Endothelial cell of umbilical vein (primary cell): ENCODE results near the gene MFSD6L. TPM values are rescaled to one million over a fixed set of nuclear protein-coding genes. Genes with fewer than 3 reads are reported as not detected.

ENCODE experiments used
- BruUV-seq: library from RNA; stranded (reverse); fragments of 400-500 nt; replicated peaks from 2 replicates; lab custom pipeline; 2021; lab: Mats Ljungman, UMichigan
- CTCF ChIA-PET: fragments of 300-600, 350-600 bp; sonication (Branson Sonifier 250); formaldehyde crosslinking; loops from one replicate; lab custom pipeline; 2021; ENCODE audit warnings: antibody characterized with exemption, inconsistent platforms; lab: Charles Lee
- POLR2A ChIA-PET: fragments of 300-600, 350-600 bp; sonication (Branson Sonifier 250); formaldehyde crosslinking; loops from one replicate; lab custom pipeline; 2021; ENCODE audit warnings: antibody characterized with exemption, inconsistent platforms; lab: Charles Lee
- DNase-seq: peaks from one replicate; pipeline ENCODE4 v3.0.0-alpha.2; 2011; ENCODE audit warnings: low read depth, low spot score
- FAIRE-seq: peaks from 2 replicates; lab custom pipeline; 2011; peaks lifted over from hg19 to GRCh38; lab: Jason Lieb, UNC
- H2AFZ ChIP-seq: 2 replicates; pipeline ENCODE4 v1.6.0; 2012; ENCODE audit warnings: low read depth, low read length, control low read depth, inconsistent platforms
- H3K27ac ChIP-seq: 2 replicates; pipeline ENCODE4 v1.5.1; 2011; ENCODE audit warnings: low read depth, mild to moderate bottlenecking, control low read depth, low read length, moderate library complexity; ENCODE audit not compliant: insufficient read depth
- H3K27me3 ChIP-seq, 2 experiments: 2 replicates each; pipeline versions ENCODE4 v1.6.0 to v1.6.1; 2011; ENCODE audit warnings: low read length in 2 of 2, mixed read lengths in 1 of 2; ENCODE audit not compliant: control insufficient read depth in 2 of 2, insufficient read depth in 2 of 2
- H3K36me3 ChIP-seq, 2 experiments: 2 replicates in 1 of 2; 3 replicates in 1 of 2; pipeline ENCODE4 v1.5.1; 2011; ENCODE audit warnings: low read length in 2 of 2, mild to moderate bottlenecking in 1 of 2, moderate library complexity in 1 of 2; ENCODE audit not compliant: control insufficient read depth in 2 of 2, insufficient read depth in 2 of 2; ENCODE audit errors: extremely low read depth in 1 of 2
- H3K4me1 ChIP-seq: 3 replicates; pipeline ENCODE4 v1.5.1; 2011; ENCODE audit warnings: mild to moderate bottlenecking, low read length; ENCODE audit not compliant: control insufficient read depth, insufficient read depth; ENCODE audit errors: extremely low read depth
- H3K4me2 ChIP-seq: 2 replicates; pipeline ENCODE4 v1.6.1; 2011; ENCODE audit warnings: low read length, control low read depth, mixed read lengths; ENCODE audit not compliant: insufficient read depth
- H3K4me3 ChIP-seq, 3 experiments: fragments of 200-600 bp in 1 of 3; sonication (generic), shearing (Covaris generic) in 1 of 3; replicated peaks in 1 of 3; 2 replicates each; pipeline ENCODE4 v1.5.1; 2011 to 2016; ENCODE audit warnings: control low read depth in 3 of 3, low read length in 3 of 3, mild to moderate bottlenecking in 2 of 3, inconsistent platforms in 1 of 3, low read depth in 1 of 3, moderate library complexity in 1 of 3; ENCODE audit not compliant: insufficient read depth in 1 of 3
- H3K79me2 ChIP-seq: 2 replicates; pipeline ENCODE4 v1.6.0; 2012; ENCODE audit warnings: low read length, inconsistent platforms; ENCODE audit not compliant: control insufficient read depth, insufficient read depth
- H3K9ac ChIP-seq: replicated peaks from 2 replicates; pipeline ENCODE3; 2011; ENCODE audit warnings: low read length, control low read depth; ENCODE audit not compliant: insufficient read depth; ENCODE audit errors: extremely low read depth
- H3K9me1 ChIP-seq: replicated peaks from 3 replicates; pipeline ENCODE4 v1.6.0; 2011; ENCODE audit warnings: mild to moderate bottlenecking, low read length; ENCODE audit not compliant: control insufficient read depth, insufficient read depth; ENCODE audit errors: extremely low read depth
- H3K9me3 ChIP-seq: replicated peaks from 2 replicates; pipeline ENCODE4 v1.5.1; 2012; ENCODE audit warnings: low read length, inconsistent platforms; ENCODE audit not compliant: control insufficient read depth, insufficient read depth
- H4K20me1 ChIP-seq: replicated peaks from 2 replicates; pipeline ENCODE3; 2011; ENCODE audit warnings: mild to moderate bottlenecking, low read length; ENCODE audit not compliant: control insufficient read depth, insufficient read depth; ENCODE audit errors: extremely low read depth
- EZH2 ChIP-seq: IDR thresholded peaks from 2 replicates; pipeline ENCODE4 v1.6.1; 2012; ENCODE audit warnings: borderline replicate concordance, low read depth, mild to moderate bottlenecking, moderate library complexity, low read length, inconsistent platforms; ENCODE audit not compliant: severe bottlenecking
- FOS ChIP-seq: IDR thresholded peaks from 2 replicates; pipeline ENCODE4 v1.6.1; 2011; ENCODE audit warnings: mild to moderate bottlenecking, low read length, moderate library complexity, borderline replicate concordance; ENCODE audit not compliant: insufficient read depth
- GATA2 ChIP-seq: IDR thresholded peaks from 2 replicates; pipeline ENCODE4 v1.7.0; 2011; ENCODE audit warnings: low read depth, mild to moderate bottlenecking, moderate library complexity, mixed read lengths, low read length; ENCODE audit not compliant: insufficient read length, insufficient read depth
- JUN ChIP-seq: IDR thresholded peaks from 2 replicates; pipeline ENCODE4 v1.6.1; 2011; ENCODE audit warnings: borderline replicate concordance, low read depth; ENCODE audit not compliant: insufficient read length, insufficient read depth
- MYC ChIP-seq: IDR thresholded peaks from one replicate; pipeline ENCODE4 v1.6.1; 2011; ENCODE audit warnings: mild to moderate bottlenecking, low read depth, low read length
- POLR2A ChIP-seq: IDR thresholded peaks from 2 replicates; pipeline ENCODE4 v1.6.1; 2012; ENCODE audit warnings: low read depth, mild to moderate bottlenecking, control low read depth, low read length
- POLR2AphosphoS5 ChIP-seq: IDR thresholded peaks from 2 replicates; pipeline ENCODE4 v1.6.1; 2012; ENCODE audit warnings: low read depth, mild to moderate bottlenecking, control low read depth, low read length, moderate library complexity; ENCODE audit not compliant: insufficient read depth
- dilution Hi-C: fragments of 300-500 bp; cut with MboI; formaldehyde crosslinking; loops from one replicate; pipeline ENCODE4 v1.15.0; 2019; ENCODE audit warnings: low sequenced_read_pairs; ENCODE audit not compliant: extremely low pct_ligation_motif_present
- intact Hi-C: fragments of 100-400 bp; cut with micrococcal nuclease; formaldehyde crosslinking; loops from one replicate; pipeline ENCODE4 v1.10.0; 2022
- polyA plus RNA-seq, 4 experiments: library from polyadenylated mRNA; depleted of rRNA in 3 of 4; stranded (reverse) in 3 of 4; unstranded in 1 of 4; fragments of >200 nt; gene quantifications; 2 replicates each; pipeline versions ENCODE4 v1.2.1 to v1.2.3, GENCODE V29; 2011 to 2012; ENCODE audit warnings: missing spikeins in 1 of 4
- total RNA-seq: library from RNA; stranded (reverse); gene quantifications from 2 replicates; pipeline ENCODE4 v1.2.3, GENCODE V29; 2021
- TF ChIP-seq, protein P1 (sequence below): IDR thresholded peaks from 2 replicates; pipeline ENCODE4 v1.6.1; 2011; ENCODE audit not compliant: insufficient read depth, insufficient read length
- TF ChIP-seq, protein P2 (sequence below), 2 donors: IDR thresholded peaks; 1 replicate in 1 of 2; 2 replicates in 1 of 2; pipeline ENCODE4 v1.5.1; 2011; ENCODE audit warnings: low read length in 2 of 2, mild to moderate bottlenecking in 2 of 2, moderate library complexity in 2 of 2, control low read depth in 1 of 2, inconsistent platforms in 1 of 2, low read depth in 1 of 2; ENCODE audit not compliant: insufficient read depth in 1 of 2; ENCODE audit errors: extremely low read depth in 1 of 2

MFSD6L gene
- total and polyA plus RNA-seq, 2 donors (not counting 3 experiments of a cell fraction or from before 2014, with no cell fraction given) = not detected

DNA sequence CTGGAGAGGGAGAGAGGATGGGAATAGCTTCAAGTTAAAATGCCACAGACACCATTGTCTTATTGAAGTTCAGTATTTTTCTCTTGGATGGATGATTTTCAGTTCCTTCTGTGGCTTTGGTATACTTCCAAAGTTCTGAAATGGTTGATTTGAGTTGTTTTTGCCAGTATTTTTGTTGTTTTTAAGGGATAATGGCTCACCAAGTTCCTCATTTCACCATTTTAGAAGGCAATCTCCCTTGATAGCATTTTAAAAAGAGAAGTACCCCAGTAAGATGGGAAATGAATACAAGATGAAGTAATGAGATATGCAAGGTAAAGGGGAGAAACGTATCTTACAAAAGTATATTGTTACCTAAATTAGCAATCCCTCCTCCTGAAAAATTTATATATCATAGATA, 22.3 kb downstream of the MFSD6L start:
- no peaks in the 10 kb centered on the region for H4K20me1 ChIP-seq
- no peak for FAIRE-seq
- no TSS peak for BruUV-seq
- no peak overlapping the region for H3K4me2 ChIP-seq
- H3K9ac ChIP-seq = no peak overlapping the region
- H3K4me3 ChIP-seq = no peak overlapping the region
- no peaks in the 10 kb centered on the region for H3K9me1 ChIP-seq
- no peak for DNase-seq
- intact Hi-C loops (no loop called here), dilution Hi-C loops (no loop called here)
- H3K4me1 ChIP-seq = no peaks in the 10 kb centered on the region
- no peaks in the 10 kb centered on the region for H3K36me3 ChIP-seq
- no peaks in the 10 kb centered on the region for H3K9me3 ChIP-seq
- H3K27me3 ChIP-seq = peaks cover 0 to 5% of the 10 kb centered on the region in 2 experiments
- TF ChIP-seq POLR2A (no peak), FOS (no peak), EZH2 (no peak), MYC (no peak), JUN (no peak), GATA2 (no peak), POLR2AphosphoS5 (no peak)
- TF ChIP-seq, protein P1, sequence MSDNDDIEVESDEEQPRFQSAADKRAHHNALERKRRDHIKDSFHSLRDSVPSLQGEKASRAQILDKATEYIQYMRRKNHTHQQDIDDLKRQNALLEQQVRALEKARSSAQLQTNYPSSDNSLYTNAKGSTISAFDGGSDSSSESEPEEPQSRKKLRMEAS = no peak
- TF ChIP-seq, protein P2, sequence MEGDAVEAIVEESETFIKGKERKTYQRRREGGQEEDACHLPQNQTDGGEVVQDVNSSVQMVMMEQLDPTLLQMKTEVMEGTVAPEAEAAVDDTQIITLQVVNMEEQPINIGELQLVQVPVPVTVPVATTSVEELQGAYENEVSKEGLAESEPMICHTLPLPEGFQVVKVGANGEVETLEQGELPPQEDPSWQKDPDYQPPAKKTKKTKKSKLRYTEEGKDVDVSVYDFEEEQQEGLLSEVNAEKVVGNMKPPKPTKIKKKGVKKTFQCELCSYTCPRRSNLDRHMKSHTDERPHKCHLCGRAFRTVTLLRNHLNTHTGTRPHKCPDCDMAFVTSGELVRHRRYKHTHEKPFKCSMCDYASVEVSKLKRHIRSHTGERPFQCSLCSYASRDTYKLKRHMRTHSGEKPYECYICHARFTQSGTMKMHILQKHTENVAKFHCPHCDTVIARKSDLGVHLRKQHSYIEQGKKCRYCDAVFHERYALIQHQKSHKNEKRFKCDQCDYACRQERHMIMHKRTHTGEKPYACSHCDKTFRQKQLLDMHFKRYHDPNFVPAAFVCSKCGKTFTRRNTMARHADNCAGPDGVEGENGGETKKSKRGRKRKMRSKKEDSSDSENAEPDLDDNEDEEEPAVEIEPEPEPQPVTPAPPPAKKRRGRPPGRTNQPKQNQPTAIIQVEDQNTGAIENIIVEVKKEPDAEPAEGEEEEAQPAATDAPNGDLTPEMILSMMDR (IDR thresholded peaks at IDR 0.05; ENCODE audit: extremely low read depth in 1 of 2, insufficient read depth in 1 of 2, low read depth in 1 of 2, low read length in 2 of 2) = no peak
- ChIA-PET CTCF (interaction anchor here (1.1 to 2.1 kb wide), 3 partner anchors 8 to 31 kb away, joined by 4 to 21 read pairs (median 6); no protein-coding TSS in a partner anchor), POLR2A (interaction anchor here (1.0 kb wide), 1 partner anchor 12 kb away, joined by 3 read pairs; no protein-coding TSS in a partner anchor)
- no peaks in the 10 kb centered on the region for H3K79me2 ChIP-seq
- no peak overlapping the region for H3K27ac ChIP-seq
- H2AFZ ChIP-seq = no peak overlapping the region
